HCT116 (cell line): ENCODE results near the gene TNFRSF9. TPM values are rescaled to one million over a fixed set of nuclear protein-coding genes. Genes with fewer than 3 reads are reported as not detected.

Experiments
- ATAC-seq: fragments of 200-7000 bp; cut with Tn5 transposase; 2 replicates; pipeline ENCODE4 v1.9.1; 2020; ENCODE audit warnings: mild to moderate bottlenecking, moderate library complexity
- BruUV-seq: library from RNA; stranded (reverse); fragments of 400-500 nt; replicated peaks from 2 replicates; lab custom pipeline; 2021; lab: Mats Ljungman, UMichigan
- CTCF ChIA-PET: fragments of 300-600 bp; sonication (Branson Sonifier 250); formaldehyde crosslinking; loops from one replicate; lab custom pipeline; 2021; ENCODE audit warnings: antibody characterized with exemption; lab: Charles Lee
- POLR2A ChIA-PET: fragments of 300-600, 350-600 bp; sonication (Branson Sonifier 250); formaldehyde crosslinking; loops from one replicate; lab custom pipeline; 2021; ENCODE audit warnings: antibody characterized with exemption; lab: Charles Lee
- RAD21 ChIA-PET, 2 experiments: fragments of 300-600 bp; sonication (Branson Sonifier 250); formaldehyde crosslinking; loops; one replicate each; lab custom pipeline; 2023; ENCODE audit warnings: low total read pairs in 2 of 2; ENCODE audit not compliant: uncharacterized antibody in 2 of 2, unreplicated experiment in 2 of 2, low non-redundant PET in 1 of 2; lab: Charles Lee
- DNase-seq: peaks from one replicate; pipeline ENCODE4 v3.0.0-alpha.2; 2010; ENCODE audit warnings: low read depth, low spot score
- H2AFZ ChIP-seq: fragments of 200-600 bp; shearing (Covaris generic), sonication (generic); 2 replicates; pipeline ENCODE4 v1.6.1; 2017; ENCODE audit warnings: low read depth, mixed run types, mixed read lengths, antibody characterized with exemption, low read length; ENCODE audit not compliant: poor library complexity, severe bottlenecking
- H3K27ac ChIP-seq: 2 replicates; pipeline ENCODE4 v1.5.1; 2012; ENCODE audit warnings: low read depth, low read length
- H3K27me3 ChIP-seq: fragments of 200-600 bp; sonication (generic); 2 replicates; pipeline ENCODE4 v1.6.1; 2016; ENCODE audit warnings: mixed run types, low read length, mixed read lengths; ENCODE audit not compliant: insufficient read depth
- H3K36me3 ChIP-seq, 2 experiments: fragments of 200-500 bp in 1 of 2; fragments of 200-600 bp in 1 of 2; sonication (Bioruptor generic) in 1 of 2; sonication (generic) in 1 of 2; 2 replicates each; pipeline versions ENCODE4 v1.5.1 to v1.6.1; 2014 to 2016; ENCODE audit warnings: low read length in 2 of 2, inconsistent platforms in 1 of 2, mixed read lengths in 1 of 2, mixed run types in 1 of 2; ENCODE audit not compliant: insufficient read depth in 2 of 2, control insufficient read depth in 1 of 2
- H3K4me1 ChIP-seq, 2 experiments: fragments of 200-600 bp in 1 of 2; sonication (generic) in 1 of 2; 2 replicates each; pipeline versions ENCODE4 v1.5.1 to v1.6.1; 2012 to 2017; ENCODE audit warnings: low read length in 2 of 2, inconsistent platforms in 1 of 2, mild to moderate bottlenecking in 1 of 2, mixed read lengths in 1 of 2, mixed run types in 1 of 2, moderate library complexity in 1 of 2; ENCODE audit not compliant: insufficient read depth in 2 of 2, control insufficient read depth in 1 of 2
- H3K4me2 ChIP-seq: fragments of 200-600 bp; sonication (generic); 2 replicates; pipeline ENCODE4 v1.6.1; 2017; ENCODE audit warnings: mixed run types, low read length, mixed read lengths
- H3K4me3 ChIP-seq, 2 experiments: fragments of 200-600 bp in 1 of 2; sonication (generic) in 1 of 2; replicated peaks in 1 of 2; 2 replicates each; pipeline ENCODE4 v1.5.1; 2011 to 2016; ENCODE audit warnings: low read length in 2 of 2, control low read depth in 1 of 2, low read depth in 1 of 2, mild to moderate bottlenecking in 1 of 2, mixed read lengths in 1 of 2, mixed run types in 1 of 2
- H3K79me2 ChIP-seq: fragments of 200-600 bp; sonication (generic); 2 replicates; pipeline ENCODE4 v1.6.1; 2017; ENCODE audit warnings: mild to moderate bottlenecking, mixed run types, low read length, moderate library complexity, mixed read lengths; ENCODE audit not compliant: insufficient read depth
- H3K9ac ChIP-seq: fragments of 200-600 bp; sonication (generic); 2 replicates; pipeline ENCODE4 v1.6.1; 2016; ENCODE audit warnings: low read length, mixed read lengths
- H3K9me2 ChIP-seq: fragments of 200-600 bp; sonication (generic), shearing (Covaris generic); 2 replicates; pipeline ENCODE4 v1.6.1; 2017; ENCODE audit warnings: mixed run types, mild to moderate bottlenecking, moderate library complexity; ENCODE audit not compliant: insufficient read depth
- H3K9me3 ChIP-seq, 2 experiments: fragments of 200-500 bp in 1 of 2; fragments of 200-600 bp in 1 of 2; sonication (Bioruptor generic) in 1 of 2; sonication (generic) in 1 of 2; 2 replicates each; pipeline ENCODE4 v1.6.1; 2014 to 2017; ENCODE audit warnings: low read length in 2 of 2, mixed read lengths in 2 of 2, inconsistent platforms in 1 of 2, low read depth in 1 of 2, mild to moderate bottlenecking in 1 of 2, mixed run types in 1 of 2, moderate library complexity in 1 of 2; ENCODE audit not compliant: control insufficient read depth in 1 of 2, insufficient read depth in 1 of 2
- H4K20me1 ChIP-seq: fragments of 200-600 bp; sonication (generic), shearing (Covaris generic); 2 replicates; pipeline ENCODE4 v1.6.1; 2017; ENCODE audit warnings: mixed run types, mild to moderate bottlenecking, moderate library complexity; ENCODE audit not compliant: insufficient read depth
- CBX3 ChIP-seq: IDR thresholded peaks from 2 replicates; pipeline ENCODE4 v1.6.1; 2012; ENCODE audit warnings: low read depth
- EGR1 ChIP-seq: IDR thresholded peaks from 2 replicates; pipeline ENCODE4 v1.6.1; 2012; ENCODE audit warnings: low read depth
- JUND ChIP-seq: IDR thresholded peaks from 2 replicates; pipeline ENCODE4 v1.6.1; 2012
- TCF7L2 ChIP-seq: IDR thresholded peaks from 2 replicates; pipeline ENCODE4 v1.7.0; 2011; ENCODE audit warnings: borderline replicate concordance, inconsistent platforms; ENCODE audit not compliant: insufficient read depth, insufficient read length; ENCODE audit errors: extremely low read depth
- YY1 ChIP-seq: IDR thresholded peaks from 2 replicates; pipeline ENCODE4 v1.6.1; 2011; ENCODE audit warnings: low read length, low read depth, moderate library complexity, mild to moderate bottlenecking; ENCODE audit not compliant: insufficient replicate concordance; ENCODE audit errors: extremely low read depth
- intact Hi-C: fragments of 100-400 bp; cut with micrococcal nuclease; formaldehyde crosslinking; loops from 2 replicates; pipeline ENCODE4 v1.10.0; 2022
- total RNA-seq: library from RNA; stranded (reverse); gene quantifications from one replicate; pipeline ENCODE4 v1.2.1, GENCODE V29; 2021; ENCODE audit not compliant: unreplicated experiment
- TF ChIP-seq, protein P1 (sequence below): IDR thresholded peaks from 2 replicates; pipeline ENCODE4 v1.6.1; 2012
- TF ChIP-seq, protein P2 (sequence below), 3 experiments: fragments of 200-600 bp in 1 of 3; sonication (generic) in 1 of 3; IDR thresholded peaks in 2 of 3; conservative IDR thresholded peaks in 1 of 3; 2 replicates each; pipeline ENCODE4 v1.5.1; 2012 to 2017; ENCODE audit warnings: low read depth in 2 of 3, low read length in 2 of 3, antibody characterized with exemption in 1 of 3, borderline replicate concordance in 1 of 3, control low read depth in 1 of 3, mild to moderate bottlenecking in 1 of 3, mixed read lengths in 1 of 3, mixed run types in 1 of 3, moderate library complexity in 1 of 3; ENCODE audit not compliant: insufficient read depth in 1 of 3
- TF ChIP-seq, protein P3 (sequence below): IDR thresholded peaks from 2 replicates; pipeline ENCODE4 v1.6.1; 2012; ENCODE audit warnings: low read depth

Gene TNFRSF9
- total RNA-seq, 1 experiment from 2014 or later: 0.20 TPM

DNA sequence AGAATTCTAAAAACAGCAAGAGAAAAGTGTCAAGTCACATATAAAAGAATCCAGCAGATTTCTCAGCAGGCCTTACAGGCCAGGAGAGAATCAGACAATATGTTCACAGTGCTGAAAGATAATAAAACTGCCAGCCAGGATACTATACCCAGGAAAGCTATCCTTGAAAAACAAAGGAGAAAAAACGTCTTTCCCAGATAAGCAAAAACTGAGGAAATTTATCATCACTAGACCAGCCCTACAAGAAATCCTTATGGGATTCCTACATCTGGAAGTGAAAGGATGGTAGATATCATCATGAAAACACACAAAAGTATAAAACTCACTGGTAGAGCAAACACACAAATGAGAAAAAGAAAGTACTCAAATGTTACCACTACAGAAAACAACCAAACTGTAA is 62.6 kb downstream of the TNFRSF9 start:
- ChIA-PET CTCF (no interaction called here), POLR2A (no interaction called here)
- H3K36me3 ChIP-seq: no peaks in the 10 kb centered on the region
- H3K79me2 ChIP-seq: no peaks in the 10 kb centered on the region
- H3K27ac ChIP-seq: no peak overlapping the region
- no peaks in the 10 kb centered on the region for H3K9me3 ChIP-seq
- no peak overlapping the region for H3K4me2 ChIP-seq
- TF ChIP-seq JUND (no peak), TCF7L2 (no peak), CBX3 (peak; percentile 42; the same call in 1 of the 2 replicates)
- TF ChIP-seq, all 23 proteins: peak for 1
- no TSS peak for BruUV-seq
- no peak for DNase-seq
- Histone ChIP-seq H2AFZ (no peak overlapping the region), H3K27me3 (no peaks in the 10 kb centered on the region), H4K20me1 (no peaks in the 10 kb centered on the region), H3K9ac (no peak overlapping the region), H3K4me1 (no peaks in the 10 kb centered on the region), H3K4me3 (no peak overlapping the region), H3K9me2 (no peaks in the 10 kb centered on the region)
- intact Hi-C loops: no loop called here
- RAD21 ChIA-PET: no interaction called here
- ATAC-seq: no peak

DNA sequence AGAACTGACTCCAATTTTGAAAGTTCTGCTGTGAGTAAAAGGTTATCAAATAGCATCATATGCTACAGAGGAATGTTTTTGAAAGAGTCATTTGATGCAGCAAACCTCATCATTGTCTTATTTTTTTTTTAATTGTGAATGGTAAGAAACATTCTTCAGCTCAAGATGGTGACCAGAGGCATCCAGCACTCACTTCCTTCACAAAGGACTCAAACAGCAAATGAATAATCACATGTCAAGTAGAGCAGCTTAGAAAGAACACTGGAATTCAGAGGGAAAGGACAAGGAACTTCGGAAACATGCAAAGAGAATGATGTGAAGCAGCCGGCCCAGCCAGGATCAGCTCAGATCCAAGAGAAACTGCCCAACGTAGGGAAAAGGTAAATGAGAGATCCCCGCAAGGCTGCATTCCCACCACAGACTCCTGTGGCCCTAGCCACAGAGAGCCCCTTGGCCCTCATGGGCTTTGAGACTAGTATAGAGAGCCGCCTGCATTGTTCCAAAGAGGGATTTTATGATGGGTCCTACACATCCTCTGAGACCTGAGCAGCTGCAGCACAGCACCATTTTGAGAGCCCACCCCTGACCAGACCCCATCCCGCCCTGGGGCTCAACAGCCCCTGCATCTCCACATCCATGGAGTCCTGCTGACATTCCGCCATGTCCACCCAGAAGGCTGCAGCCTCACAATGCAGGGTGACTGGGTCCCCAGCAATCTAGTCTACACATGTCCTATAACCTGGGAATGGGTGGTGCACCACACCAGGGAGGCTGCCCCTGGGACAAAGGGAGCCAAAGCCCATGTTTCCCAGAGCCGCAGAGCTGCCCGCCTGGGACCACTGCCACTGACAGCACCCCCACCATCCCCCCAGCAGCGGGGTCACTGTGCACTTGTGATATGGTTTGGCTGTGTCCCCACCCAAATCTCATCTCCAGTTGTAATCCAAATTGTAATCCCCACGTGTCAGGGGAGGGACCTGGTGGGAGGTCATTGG is 66.5 kb downstream of the TNFRSF9 start:
- no TSS peak for BruUV-seq
- H3K79me2 ChIP-seq: no peaks in the 10 kb centered on the region
- no peak overlapping the region for H3K4me3 ChIP-seq
- intact Hi-C loops: no loop called here
- RAD21 ChIA-PET: no interaction called here
- no peaks in the 10 kb centered on the region for H4K20me1 ChIP-seq
- H3K4me1 ChIP-seq: no peaks in the 10 kb centered on the region
- POLR2A ChIA-PET: no interaction called here
- TF ChIP-seq, protein P1, sequence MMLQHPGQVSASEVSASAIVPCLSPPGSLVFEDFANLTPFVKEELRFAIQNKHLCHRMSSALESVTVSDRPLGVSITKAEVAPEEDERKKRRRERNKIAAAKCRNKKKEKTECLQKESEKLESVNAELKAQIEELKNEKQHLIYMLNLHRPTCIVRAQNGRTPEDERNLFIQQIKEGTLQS: no peak
- no peak for TF ChIP-seq YY1
- TF ChIP-seq, protein P2, sequence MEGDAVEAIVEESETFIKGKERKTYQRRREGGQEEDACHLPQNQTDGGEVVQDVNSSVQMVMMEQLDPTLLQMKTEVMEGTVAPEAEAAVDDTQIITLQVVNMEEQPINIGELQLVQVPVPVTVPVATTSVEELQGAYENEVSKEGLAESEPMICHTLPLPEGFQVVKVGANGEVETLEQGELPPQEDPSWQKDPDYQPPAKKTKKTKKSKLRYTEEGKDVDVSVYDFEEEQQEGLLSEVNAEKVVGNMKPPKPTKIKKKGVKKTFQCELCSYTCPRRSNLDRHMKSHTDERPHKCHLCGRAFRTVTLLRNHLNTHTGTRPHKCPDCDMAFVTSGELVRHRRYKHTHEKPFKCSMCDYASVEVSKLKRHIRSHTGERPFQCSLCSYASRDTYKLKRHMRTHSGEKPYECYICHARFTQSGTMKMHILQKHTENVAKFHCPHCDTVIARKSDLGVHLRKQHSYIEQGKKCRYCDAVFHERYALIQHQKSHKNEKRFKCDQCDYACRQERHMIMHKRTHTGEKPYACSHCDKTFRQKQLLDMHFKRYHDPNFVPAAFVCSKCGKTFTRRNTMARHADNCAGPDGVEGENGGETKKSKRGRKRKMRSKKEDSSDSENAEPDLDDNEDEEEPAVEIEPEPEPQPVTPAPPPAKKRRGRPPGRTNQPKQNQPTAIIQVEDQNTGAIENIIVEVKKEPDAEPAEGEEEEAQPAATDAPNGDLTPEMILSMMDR (IDR thresholded peaks at IDR 0.05 in 2 of 3, conservative IDR thresholded peaks at IDR 0.05 in 1 of 3; ENCODE audit: borderline replicate concordance in 1 of 3, insufficient read depth in 1 of 3, low read depth in 2 of 3, low read length in 2 of 3): no peak
- TF ChIP-seq CBX3: no peak
- TF ChIP-seq, protein P3, sequence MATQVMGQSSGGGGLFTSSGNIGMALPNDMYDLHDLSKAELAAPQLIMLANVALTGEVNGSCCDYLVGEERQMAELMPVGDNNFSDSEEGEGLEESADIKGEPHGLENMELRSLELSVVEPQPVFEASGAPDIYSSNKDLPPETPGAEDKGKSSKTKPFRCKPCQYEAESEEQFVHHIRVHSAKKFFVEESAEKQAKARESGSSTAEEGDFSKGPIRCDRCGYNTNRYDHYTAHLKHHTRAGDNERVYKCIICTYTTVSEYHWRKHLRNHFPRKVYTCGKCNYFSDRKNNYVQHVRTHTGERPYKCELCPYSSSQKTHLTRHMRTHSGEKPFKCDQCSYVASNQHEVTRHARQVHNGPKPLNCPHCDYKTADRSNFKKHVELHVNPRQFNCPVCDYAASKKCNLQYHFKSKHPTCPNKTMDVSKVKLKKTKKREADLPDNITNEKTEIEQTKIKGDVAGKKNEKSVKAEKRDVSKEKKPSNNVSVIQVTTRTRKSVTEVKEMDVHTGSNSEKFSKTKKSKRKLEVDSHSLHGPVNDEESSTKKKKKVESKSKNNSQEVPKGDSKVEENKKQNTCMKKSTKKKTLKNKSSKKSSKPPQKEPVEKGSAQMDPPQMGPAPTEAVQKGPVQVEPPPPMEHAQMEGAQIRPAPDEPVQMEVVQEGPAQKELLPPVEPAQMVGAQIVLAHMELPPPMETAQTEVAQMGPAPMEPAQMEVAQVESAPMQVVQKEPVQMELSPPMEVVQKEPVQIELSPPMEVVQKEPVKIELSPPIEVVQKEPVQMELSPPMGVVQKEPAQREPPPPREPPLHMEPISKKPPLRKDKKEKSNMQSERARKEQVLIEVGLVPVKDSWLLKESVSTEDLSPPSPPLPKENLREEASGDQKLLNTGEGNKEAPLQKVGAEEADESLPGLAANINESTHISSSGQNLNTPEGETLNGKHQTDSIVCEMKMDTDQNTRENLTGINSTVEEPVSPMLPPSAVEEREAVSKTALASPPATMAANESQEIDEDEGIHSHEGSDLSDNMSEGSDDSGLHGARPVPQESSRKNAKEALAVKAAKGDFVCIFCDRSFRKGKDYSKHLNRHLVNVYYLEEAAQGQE: no peak
- TF ChIP-seq EGR1: no peak
- H3K27ac ChIP-seq: no peak overlapping the region
- ATAC-seq (no peak), DNase-seq (no peak)
- no peaks in the 10 kb centered on the region for H3K9me2 ChIP-seq
- H3K9ac ChIP-seq: no peak overlapping the region
- CTCF ChIA-PET: no interaction called here
- no peaks in the 10 kb centered on the region for H3K36me3 ChIP-seq
- no peak overlapping the region for H2AFZ ChIP-seq
- no peaks in the 10 kb centered on the region for H3K9me3 ChIP-seq
- no peaks in the 10 kb centered on the region for H3K27me3 ChIP-seq
- no peak overlapping the region for H3K4me2 ChIP-seq
